Esophagus squamous epithelium (tissue), 5 donors: ENCODE data around the gene HOOK1. TPM values are rescaled to one million over a fixed set of nuclear protein-coding genes. Genes with fewer than 3 reads are reported as not detected.

Source experiments
- DNase-seq: peaks from one replicate; lab custom pipeline; 2025; lab: John Stamatoyannopoulos, UW
- H3K27ac ChIP-seq, 4 donors: fragments of 200-600 bp; sonication (generic); one replicate each; pipeline ENCODE4 v1.5.1; 2016 to 2019; ENCODE audit warnings: mild to moderate bottlenecking in 1 of 4
- H3K27me3 ChIP-seq, 4 donors: fragments of 200-600 bp; sonication (generic); 1 replicate in 3 of 4; 2 replicates in 1 of 4; pipeline versions ENCODE4 v1.5.1 to v1.6.0; 2017 to 2021; ENCODE audit warnings: antibody characterized with exemption in 1 of 4
- H3K36me3 ChIP-seq, 3 donors: fragments of 200-600 bp; sonication (generic); one replicate each; pipeline ENCODE4 v1.5.1; 2016 to 2019
- H3K4me1 ChIP-seq, 3 donors: fragments of 200-600 bp; sonication (generic); one replicate each; pipeline ENCODE4 v1.5.1; 2017 to 2019
- H3K4me3 ChIP-seq, 4 donors: fragments of 200-600 bp; sonication (generic); 1 replicate in 3 of 4; 2 replicates in 1 of 4; pipeline ENCODE4 v1.5.1; 2016 to 2019; ENCODE audit warnings: mild to moderate bottlenecking in 2 of 4, moderate library complexity in 1 of 4
- H3K9me3 ChIP-seq, 3 donors: fragments of 200-600 bp; sonication (generic); one replicate each; pipeline ENCODE4 v1.5.1; 2016 to 2019
- POLR2A ChIP-seq, 4 donors: fragments of 450-650 bp; IDR thresholded peaks; one replicate each; pipeline ENCODE4 v1.6.1; 2017; ENCODE audit warnings: antibody characterized with exemption in 4 of 4, mild to moderate bottlenecking in 4 of 4, moderate library complexity in 3 of 4
- WGBS, 2 donors: methylation state at CpG; one replicate each; pipeline ENCODE4 v1.1.5; 2018; 5-methylcytosine and 5-hydroxymethylcytosine counted together
- intact Hi-C: fragments of 100-400 bp; cut with DNase I; formaldehyde crosslinking; loops from one replicate; pipeline ENCODE4 v1.15.0; 2022
- total RNA-seq, 4 donors: library from RNA; depleted of rRNA; stranded (reverse); fragments of >200 nt; gene quantifications; one replicate each; pipeline ENCODE4 v1.1.0, GENCODE V29; 2016
- TF ChIP-seq, protein P1 (sequence below), 6 experiments: fragments of 450-650 bp in 4 of 6; fragments of 200-600 bp in 2 of 6; sonication (generic) in 2 of 6; IDR thresholded peaks; one replicate each; pipeline ENCODE4 v1.5.1; 2016 to 2019; ENCODE audit warnings: antibody characterized with exemption in 6 of 6, mild to moderate bottlenecking in 4 of 6, moderate library complexity in 4 of 6
- donor health status: DM: yes; HTN: yes; CAD: no.

The HOOK1 gene
- total RNA-seq, 4 donors from 2014 or later = 13.7 to 35.1 (median 28.1) TPM

- Histone ChIP-seq H3K9me3 (no peaks in the 10 kb centered on the region), H3K27ac (peak overlapping the region in 2 of 4 donors; percentile 13 to 50), H3K4me1 (peaks cover 0 to 9% (median 5%) of the 10 kb centered on the region in 3 donors), H3K4me3 (no peak overlapping the region), H3K36me3 (no peaks in the 10 kb centered on the region), H3K27me3 (no peaks in the 10 kb centered on the region)
- TF ChIP-seq, protein P1, sequence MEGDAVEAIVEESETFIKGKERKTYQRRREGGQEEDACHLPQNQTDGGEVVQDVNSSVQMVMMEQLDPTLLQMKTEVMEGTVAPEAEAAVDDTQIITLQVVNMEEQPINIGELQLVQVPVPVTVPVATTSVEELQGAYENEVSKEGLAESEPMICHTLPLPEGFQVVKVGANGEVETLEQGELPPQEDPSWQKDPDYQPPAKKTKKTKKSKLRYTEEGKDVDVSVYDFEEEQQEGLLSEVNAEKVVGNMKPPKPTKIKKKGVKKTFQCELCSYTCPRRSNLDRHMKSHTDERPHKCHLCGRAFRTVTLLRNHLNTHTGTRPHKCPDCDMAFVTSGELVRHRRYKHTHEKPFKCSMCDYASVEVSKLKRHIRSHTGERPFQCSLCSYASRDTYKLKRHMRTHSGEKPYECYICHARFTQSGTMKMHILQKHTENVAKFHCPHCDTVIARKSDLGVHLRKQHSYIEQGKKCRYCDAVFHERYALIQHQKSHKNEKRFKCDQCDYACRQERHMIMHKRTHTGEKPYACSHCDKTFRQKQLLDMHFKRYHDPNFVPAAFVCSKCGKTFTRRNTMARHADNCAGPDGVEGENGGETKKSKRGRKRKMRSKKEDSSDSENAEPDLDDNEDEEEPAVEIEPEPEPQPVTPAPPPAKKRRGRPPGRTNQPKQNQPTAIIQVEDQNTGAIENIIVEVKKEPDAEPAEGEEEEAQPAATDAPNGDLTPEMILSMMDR (IDR thresholded peaks at IDR 0.05) = no peak
- TF ChIP-seq POLR2A (IDR thresholded peaks at IDR 0.05) = no peak
- intact Hi-C loops = no loop called here
- no peak for DNase-seq
- WGBS, 2 donors = 60 to 66% methylated on average over 5 to 6 of the region's 7 CpGs
These were observed 37.5 kb upstream of the HOOK1 start for GRCh38 chr1:59776960-59777852.

GRCh38 chr1:59779949-59780348 lies 34.8 kb upstream of the HOOK1 start:
- intact Hi-C loops = no loop called here
- Histone ChIP-seq H3K27me3 (no peaks in the 10 kb centered on the region), H3K4me1 (peaks cover 0 to 9% (median 5%) of the 10 kb centered on the region in 3 donors), H3K9me3 (no peaks in the 10 kb centered on the region), H3K4me3 (no peak overlapping the region), H3K36me3 (no peaks in the 10 kb centered on the region), H3K27ac (no peak overlapping the region)
- 70 to 76% methylated on average over 2 of the region's 2 CpGs for WGBS, 2 donors
- no peak for DNase-seq
- TF ChIP-seq, protein P1 (IDR thresholded peaks at IDR 0.05) = no peak
- TF ChIP-seq POLR2A (IDR thresholded peaks at IDR 0.05) = no peak

GRCh38 chr1:59788825-59789224 lies 25.9 kb upstream of the HOOK1 start:
- Histone ChIP-seq H3K9me3 (peaks cover 0 to 20% (median 16%) of the 10 kb centered on the region in 3 donors), H3K36me3 (no peaks in the 10 kb centered on the region), H3K27me3 (no peaks in the 10 kb centered on the region), H3K27ac (no peak overlapping the region), H3K4me3 (no peak overlapping the region), H3K4me1 (peaks cover 0 to 15% (median 4%) of the 10 kb centered on the region in 3 donors)
- DNase-seq = no peak
- intact Hi-C loops = no loop called here
- TF ChIP-seq, protein P1 (IDR thresholded peaks at IDR 0.05) = no peak
- no peak for TF ChIP-seq POLR2A (IDR thresholded peaks at IDR 0.05)

- H3K9me3 ChIP-seq = no peaks in the 10 kb centered on the region
- no peak for DNase-seq
- H3K27ac ChIP-seq = no peak overlapping the region
- peaks cover 0 to 3% (median 0%) of the 10 kb centered on the region in 3 donors for H3K4me1 ChIP-seq
- H3K27me3 ChIP-seq = no peaks in the 10 kb centered on the region
- no peak overlapping the region for H3K4me3 ChIP-seq
- intact Hi-C loops = no loop called here
- no peaks in the 10 kb centered on the region for H3K36me3 ChIP-seq
- TF ChIP-seq, protein P1 (IDR thresholded peaks at IDR 0.05) = no peak
- TF ChIP-seq POLR2A (IDR thresholded peaks at IDR 0.05) = no peak
These were observed 16.1 kb upstream of the HOOK1 start for GRCh38 chr1:59798600-59798999.

DNA sequence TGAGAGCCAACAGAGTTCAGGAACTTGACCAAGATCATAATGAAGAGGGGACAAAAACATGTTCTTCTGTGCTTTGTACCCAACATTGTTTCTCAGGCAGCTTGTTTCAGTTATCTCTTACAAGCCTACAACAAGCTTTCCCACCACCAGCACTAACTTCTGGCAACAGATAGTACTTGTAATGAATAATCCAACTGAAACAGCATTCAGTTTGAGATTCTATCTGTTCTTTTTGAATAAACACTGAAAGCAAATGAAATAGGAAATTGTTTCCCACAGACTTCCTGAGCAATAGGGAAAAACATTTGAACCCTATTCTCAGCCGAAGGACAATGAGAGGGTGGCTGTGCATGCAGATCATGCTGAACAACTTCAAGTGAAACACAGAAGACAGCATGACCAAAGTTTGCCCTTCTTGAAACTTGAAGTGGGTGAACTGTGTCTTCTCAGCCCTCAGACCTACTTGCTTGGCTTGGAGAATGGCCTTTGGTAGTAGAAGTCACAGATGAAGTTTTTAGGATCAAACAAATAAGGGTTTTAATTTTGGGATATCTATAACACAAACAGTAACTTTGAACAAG lies 11.2 kb upstream of the HOOK1 start:
- TF ChIP-seq, protein P1 (IDR thresholded peaks at IDR 0.05) = no peak
- no peak for TF ChIP-seq POLR2A (IDR thresholded peaks at IDR 0.05)
- no peaks in the 10 kb centered on the region for H3K36me3 ChIP-seq
- H3K27me3 ChIP-seq = no peaks in the 10 kb centered on the region
- H3K27ac ChIP-seq = no peak overlapping the region
- H3K4me1 ChIP-seq = peaks cover 0 to 3% (median 0%) of the 10 kb centered on the region in 3 donors
- intact Hi-C loops = no loop called here
- H3K9me3 ChIP-seq = no peaks in the 10 kb centered on the region
- 80 to 92% methylated on average over 1 of the region's 1 CpG for WGBS, 2 donors
- no peak overlapping the region for H3K4me3 ChIP-seq
- no peak for DNase-seq
